PC-9 (cell line): ENCODE measurements around the gene EPB41.

ENCODE experiments used
- CTCF ChIP-seq: fragments of 200-600 bp; sonication (generic); conservative IDR thresholded peaks from 2 replicates; pipeline ENCODE4 v1.6.1; 2017; ENCODE audit warnings: mixed run types, antibody characterized with exemption, mild to moderate bottlenecking, moderate library complexity
- EZH2 ChIP-seq: fragments of 200-600 bp; sonication (generic); IDR thresholded peaks from 2 replicates; pipeline ENCODE4 v1.8.0; 2017; ENCODE audit warnings: antibody characterized with exemption, low read depth

GRCh38 chr1:29044010-29044409 lies 129.6 kb downstream of the EPB41 start:
- no peak for TF ChIP-seq CTCF
- TF ChIP-seq EZH2: no peak
